K562 (cell line): Measurements from ENCODE around the gene CAMK1D. TPM values are rescaled to one million over a fixed set of nuclear protein-coding genes. Genes with fewer than 3 reads are reported as not detected.

Experiments used
- ATAC-seq: fragments of 200-7000 bp; cut with Tn5 transposase; 3 replicates; pipeline ENCODE4 v1.9.1; 2020; ENCODE audit warnings: moderate library complexity
- BruUV-seq: library from RNA; stranded (reverse); fragments of 400-500 nt; replicated peaks from 2 replicates; lab custom pipeline; 2021; lab: Mats Ljungman, UMichigan
- CTCF ChIA-PET: fragments of 300-600 bp; formaldehyde crosslinking; extraction: SDS; loops from one replicate; lab custom pipeline; 2021; ENCODE audit warnings: low intra/inter-chr PET ratio; lab: Yijun Ruan, JAX
- POLR2A ChIA-PET: fragments of 300-600, 350-650 bp; sonication (Branson Sonifier 250); formaldehyde crosslinking; extraction: SDS; loops from one replicate; lab custom pipeline; 2021; ENCODE audit warnings: antibody characterized with exemption, inconsistent platforms; lab: Yijun Ruan, JAX
- DNase-seq, 4 experiments: peaks; one replicate each; pipeline versions ENCODE4 v3.0.0 to v3.0.0-alpha.2; 2011 to 2018; ENCODE audit warnings: low spot score in 3 of 4, mixed read lengths in 3 of 4; ENCODE audit errors: extremely low read depth in 1 of 4
- FAIRE-seq: peaks from 2 replicates; lab custom pipeline; 2011; peaks lifted over from hg19 to GRCh38; lab: Jason Lieb, UNC
- H2AFZ ChIP-seq: 2 replicates; pipeline ENCODE4 v1.6.0; 2011; ENCODE audit warnings: low read depth, low read length, control low read depth, inconsistent platforms
- H3K27ac ChIP-seq: fragments of 200-600 bp; 3 replicates; pipeline ENCODE4 v1.8.0; 2011; ENCODE audit warnings: low read depth, mild to moderate bottlenecking, control low read depth, inconsistent platforms, low read length, moderate library complexity, mixed read lengths; ENCODE audit errors: extremely low read depth
- H3K27me3 ChIP-seq, 2 experiments: fragments of 300-600 bp in 1 of 2; 2 replicates in 1 of 2; 3 replicates in 1 of 2; pipeline versions ENCODE4 v1.6.0 to v1.8.0; 2011; ENCODE audit warnings: inconsistent platforms in 2 of 2, low read length in 2 of 2, mild to moderate bottlenecking in 1 of 2, mixed read lengths in 1 of 2, moderate library complexity in 1 of 2; ENCODE audit not compliant: control insufficient read depth in 2 of 2, insufficient read depth in 2 of 2
- H3K36me3 ChIP-seq: fragments of 300-600 bp; 3 replicates; pipeline ENCODE4 v1.8.0; 2011; ENCODE audit warnings: mild to moderate bottlenecking, low read length, inconsistent platforms; ENCODE audit not compliant: control insufficient read depth, insufficient read depth
- H3K4me1 ChIP-seq, 2 experiments: fragments of 200-600 bp in 1 of 2; replicated peaks in 1 of 2; 2 replicates in 1 of 2; 3 replicates in 1 of 2; pipeline versions ENCODE4 v1.5.1 to v1.8.0; 2011; ENCODE audit warnings: inconsistent platforms in 2 of 2, low read length in 2 of 2, mild to moderate bottlenecking in 1 of 2, mixed read lengths in 1 of 2, moderate library complexity in 1 of 2; ENCODE audit not compliant: control insufficient read depth in 2 of 2, insufficient read depth in 2 of 2
- H3K4me2 ChIP-seq: 2 replicates; pipeline ENCODE4 v1.6.1; 2011; ENCODE audit warnings: low read length, control low read depth, inconsistent platforms, mixed read lengths; ENCODE audit not compliant: insufficient read depth
- H3K4me3 ChIP-seq: fragments of 200-600 bp; sonication (generic), shearing (Covaris generic); 2 replicates; pipeline ENCODE4 v1.5.1; 2016; ENCODE audit warnings: control low read depth, inconsistent platforms
- H3K79me2 ChIP-seq: fragments of 200-600 bp; 3 replicates; pipeline ENCODE4 v1.8.0; 2011; ENCODE audit warnings: low read length, inconsistent platforms; ENCODE audit not compliant: control insufficient read depth, insufficient read depth
- H3K9ac ChIP-seq, 2 experiments: 2 replicates each; pipeline versions ENCODE4 v1.6.0 to v1.6.1; 2011; ENCODE audit warnings: low read depth in 2 of 2, low read length in 2 of 2, control low read depth in 1 of 2, inconsistent platforms in 1 of 2, mild to moderate bottlenecking in 1 of 2, mixed read lengths in 1 of 2; ENCODE audit not compliant: insufficient read depth in 1 of 2
- H3K9me1 ChIP-seq: one replicate; pipeline ENCODE4 v1.6.0; 2011; ENCODE audit warnings: inconsistent platforms, mild to moderate bottlenecking, low read length, moderate library complexity; ENCODE audit not compliant: control insufficient read depth, insufficient read depth
- H3K9me3 ChIP-seq: replicated peaks from 2 replicates; pipeline ENCODE4 v1.5.1; 2011; ENCODE audit warnings: low read depth, low read length, inconsistent platforms; ENCODE audit not compliant: control insufficient read depth, insufficient read depth
- H4K20me1 ChIP-seq: replicated peaks from 2 replicates; pipeline ENCODE4 v1.6.1; 2011; ENCODE audit warnings: low read length, inconsistent platforms, mixed read lengths; ENCODE audit not compliant: control insufficient read depth, insufficient read depth
- CTCF ChIP-seq, 3 experiments: IDR thresholded peaks in 2 of 3; conservative IDR thresholded peaks in 1 of 3; 2 replicates each; pipeline ENCODE4 v1.5.1; 2011 to 2012; ENCODE audit warnings: low read length in 3 of 3, mild to moderate bottlenecking in 3 of 3, control low read depth in 2 of 3, improper control_type of control experiment in 1 of 3, inconsistent platforms in 1 of 3, low read depth in 1 of 3, mixed read lengths in 1 of 3, moderate library complexity in 1 of 3; ENCODE audit not compliant: insufficient read depth in 2 of 3
- E2F8 ChIP-seq: fragments of 450-650 bp; IDR thresholded peaks from 2 replicates; pipeline ENCODE4 v1.7.1; 2018; ENCODE audit warnings: mild to moderate bottlenecking, low read depth; ENCODE audit not compliant: partially characterized antibody
- EZH2 ChIP-seq: IDR thresholded peaks from 2 replicates; pipeline ENCODE4 v1.6.1; 2012; ENCODE audit warnings: low read depth, mild to moderate bottlenecking, inconsistent platforms, low read length, borderline replicate concordance
- HINFP ChIP-seq: fragments of 450-650 bp; conservative IDR thresholded peaks from 2 replicates; pipeline ENCODE4 v1.6.1; 2016; ENCODE audit warnings: missing genetic modification characterization, low read depth, mild to moderate bottlenecking, control low read depth, missing compliant biosample characterization
- HIVEP1 ChIP-seq: fragments of 250-450 bp; sonication (Bioruptor Pico); IDR thresholded peaks from 2 replicates; pipeline ENCODE4 v1.4.0; 2020; ENCODE audit warnings: mild to moderate bottlenecking
- HNRNPUL1 ChIP-seq: fragments of 200-400 bp; formaldehyde crosslinking; IDR thresholded peaks from 2 replicates; pipeline ENCODE4 v1.6.1; 2017; ENCODE audit warnings: low read length
- L3MBTL2 ChIP-seq: fragments of 450-650 bp; IDR thresholded peaks from 2 replicates; pipeline ENCODE4 v1.6.1; 2016; ENCODE audit warnings: mild to moderate bottlenecking, moderate library complexity
- MECOM ChIP-seq: fragments of 250-450 bp; sonication (Bioruptor Pico); IDR thresholded peaks from 2 replicates; pipeline ENCODE4 v1.8.0; 2022; ENCODE audit warnings: inconsistent platforms
- MED1 ChIP-seq: sonication (generic); formaldehyde crosslinking; IDR thresholded peaks from 2 replicates; pipeline ENCODE4 v1.8.1; 2023; ENCODE audit warnings: missing genetic modification reagents, borderline replicate concordance
- PPARD ChIP-seq: fragments of 250-450 bp; sonication (Bioruptor Pico); IDR thresholded peaks from 2 replicates; pipeline ENCODE4 v1.8.0; 2022; ENCODE audit warnings: inconsistent platforms, mild to moderate bottlenecking, moderate library complexity
- PREB ChIP-seq: sonication (generic); formaldehyde crosslinking; IDR thresholded peaks from 2 replicates; pipeline ENCODE4 v1.8.1; 2023; ENCODE audit warnings: mild to moderate bottlenecking, missing genetic modification reagents
- SIN3A ChIP-seq, 2 experiments: fragments of 150-350 bp in 1 of 2; IDR thresholded peaks; 2 replicates each; pipeline ENCODE4 v1.6.1; 2011 to 2016; ENCODE audit warnings: borderline replicate concordance in 2 of 2, low read depth in 2 of 2, low read length in 2 of 2, mild to moderate bottlenecking in 2 of 2, moderate library complexity in 2 of 2; ENCODE audit not compliant: control insufficient read depth in 1 of 2
- SLC30A9 ChIP-seq: fragments of 250-450 bp; sonication (Bioruptor Pico); IDR thresholded peaks from 2 replicates; pipeline ENCODE4 v1.8.0; 2022; ENCODE audit warnings: mild to moderate bottlenecking, moderate library complexity
- ZNF12 ChIP-seq: sonication (generic); formaldehyde crosslinking; IDR thresholded peaks from 2 replicates; pipeline ENCODE4 v1.4.0; 2020; ENCODE audit warnings: mild to moderate bottlenecking, missing genetic modification reagents
- ZNF3 ChIP-seq: fragments of 250-450 bp; sonication (Bioruptor Pico); IDR thresholded peaks from 2 replicates; pipeline ENCODE4 v1.5.0; 2021; ENCODE audit warnings: mild to moderate bottlenecking, moderate library complexity
- WGBS: fragments of 100-300 bp; shearing (Covaris generic); methylation state at CpG from one replicate; pipeline ENCODE4 v1.1.6; 2016; ENCODE audit warnings: low coverage, mixed read lengths; ENCODE audit not compliant: insufficient coverage; ENCODE audit errors: missing lambda C conversion rate; 5-methylcytosine and 5-hydroxymethylcytosine counted together
- in situ Hi-C: fragments of 300-500 bp; cut with MboI; formaldehyde crosslinking; loops from 4 replicates; pipeline ENCODE4 v1.15.0; 2018; ENCODE audit warnings: inconsistent platforms, mixed read lengths
- intact Hi-C: fragments of 100-400 bp; cut with micrococcal nuclease; formaldehyde crosslinking; loops from 2 replicates; pipeline ENCODE4 v1.14.2; 2022
- polyA plus RNA-seq, 8 experiments: library from polyadenylated mRNA; depleted of rRNA in 4 of 8; stranded (reverse) in 5 of 8; unstranded in 3 of 8; fragments of >200 nt; fragmentation: Nextera tagmentation in 2 of 8; fragmentation: Illumina TruSeq in 1 of 8; extraction: Ambion mirVana in 2 of 8; extraction: Trizol in 1 of 8; gene quantifications; 2 replicates each; pipeline versions ENCODE4 v1.2.1 to v1.2.3, GENCODE V29; 2011 to 2014; ENCODE audit warnings: inconsistent platforms in 1 of 8, missing spikeins in 1 of 8
- total RNA-seq, 7 experiments: library from RNA; depleted of rRNA in 6 of 7; stranded (reverse); fragments of >200 nt in 6 of 7; fragmentation: Illumina TruSeq in 2 of 7; extraction: Trizol in 2 of 7; gene quantifications; 2 replicates each; pipeline versions ENCODE4 v1.2.1 to v1.2.3, GENCODE V29; 2011 to 2021; ENCODE audit warnings: low replicate concordance in 1 of 7

The CAMK1D gene
- total and polyA plus RNA-seq, 9 of the 15 experiments (the other 6 are each of a cell fraction or from before 2014, with no cell fraction given) = 0.12 to 0.24 (median 0.20) TPM; not detected in 5

- in situ Hi-C loops = no loop called here
- no peaks in the 10 kb centered on the region for H3K36me3 ChIP-seq
- H2AFZ ChIP-seq = no peak overlapping the region
- DNase-seq (no peak), FAIRE-seq (no peak), ATAC-seq (no peak)
- H3K9ac ChIP-seq = no peak overlapping the region
- no peaks in the 10 kb centered on the region for H3K4me1 ChIP-seq
- CTCF ChIA-PET = no interaction called here
- intact Hi-C loops = no loop called here
- no peak overlapping the region for H3K27ac ChIP-seq
- POLR2A ChIA-PET = no interaction called here
- BruUV-seq = no TSS peak
- peaks cover 0 to 23% of the 10 kb centered on the region in 2 experiments; a peak in 3 of 5 replicates for H3K27me3 ChIP-seq
- H4K20me1 ChIP-seq = no peaks in the 10 kb centered on the region; the same call in 1 of the 2 replicates
- H3K79me2 ChIP-seq = no peaks in the 10 kb centered on the region
- H3K9me3 ChIP-seq = no peaks in the 10 kb centered on the region
- H3K4me2 ChIP-seq = no peak overlapping the region
- no peak overlapping the region for H3K4me3 ChIP-seq
- 0% methylated on average over 4 of the region's 5 CpGs for WGBS
- H3K9me1 ChIP-seq = peaks cover 1% of the 10 kb centered on the region
- no peak for TF ChIP-seq EZH2
- no peak for TF ChIP-seq HNRNPUL1
- no peak for TF ChIP-seq SLC30A9 (CRISPR knock-in tag)
- TF ChIP-seq CTCF (IDR thresholded peaks at IDR 0.05 in 2 of 3, conservative IDR thresholded peaks at IDR 0.05 in 1 of 3; ENCODE audit: insufficient read depth in 2 of 3, low read depth in 1 of 3, low read length in 3 of 3) = no peak
- no peak for TF ChIP-seq E2F8
- TF ChIP-seq L3MBTL2 = no peak
- TF ChIP-seq ZNF12 = no peak
- TF ChIP-seq MECOM (CRISPR knock-in tag) = no peak
- no peak for TF ChIP-seq MED1
- no peak for TF ChIP-seq HIVEP1 (CRISPR knock-in tag)
- TF ChIP-seq SIN3A (IDR thresholded peaks at IDR 0.05; ENCODE audit: borderline replicate concordance in 2 of 2, control insufficient read depth in 1 of 2, low read depth in 2 of 2, low read length in 2 of 2) = no peak
- no peak for TF ChIP-seq HINFP
- TF ChIP-seq ZNF3 (CRISPR knock-in tag) = no peak
- no peak for TF ChIP-seq PPARD
- TF ChIP-seq PREB (CRISPR knock-in tag) = no peak
Observed at GRCh38 chr10:12799714-12800113, 450.4 kb downstream of the CAMK1D start.
